Loucy (cell line): Measurements from ENCODE around the gene CDH4.

Source experiments
- H2AFZ ChIP-seq: fragments of 200-600 bp; sonication (generic); 2 replicates; pipeline ENCODE4 v1.6.0; 2016; ENCODE audit warnings: antibody characterized with exemption, mild to moderate bottlenecking, low read length, moderate library complexity
- H3F3A ChIP-seq: fragments of 200-600 bp; 2 replicates; pipeline ENCODE4 v1.6.0; 2016; ENCODE audit warnings: antibody characterized with exemption, low read depth, mild to moderate bottlenecking
- H3K27me3 ChIP-seq: fragments of 200-600 bp; sonication (generic); 2 replicates; pipeline ENCODE4 v1.6.1; 2014; ENCODE audit warnings: low read length, mild to moderate bottlenecking; ENCODE audit not compliant: insufficient read depth, poor library complexity, severe bottlenecking
- H3K36me3 ChIP-seq: fragments of 200-600 bp; sonication (generic); 2 replicates; pipeline ENCODE4 v1.6.1; 2016; ENCODE audit warnings: low read length; ENCODE audit not compliant: insufficient read depth
- H3K4me1 ChIP-seq: fragments of 200-600 bp; sonication (generic); 2 replicates; pipeline ENCODE4 v1.5.1; 2014; ENCODE audit warnings: low read length, mild to moderate bottlenecking; ENCODE audit not compliant: insufficient read depth, poor library complexity, severe bottlenecking
- H3K4me2 ChIP-seq: fragments of 200-600 bp; sonication (generic); 2 replicates; pipeline ENCODE4 v1.6.0; 2014; ENCODE audit warnings: antibody characterized with exemption, low read length, low read depth, mild to moderate bottlenecking; ENCODE audit not compliant: poor library complexity, severe bottlenecking
- H3K4me3 ChIP-seq: fragments of 200-600 bp; sonication (generic); 2 replicates; pipeline ENCODE4 v1.5.1; 2014; ENCODE audit warnings: low read length, mild to moderate bottlenecking, mixed read lengths; ENCODE audit not compliant: poor library complexity, severe bottlenecking
- H3K79me2 ChIP-seq: fragments of 200-600 bp; sonication (generic); 2 replicates; pipeline ENCODE4 v1.6.1; 2014; ENCODE audit warnings: low read length; ENCODE audit not compliant: insufficient read depth
- H3K9ac ChIP-seq: fragments of 200-600 bp; sonication (generic); 2 replicates; pipeline ENCODE4 v1.6.0; 2014; ENCODE audit warnings: mild to moderate bottlenecking, low read depth, low read length, moderate library complexity; ENCODE audit not compliant: poor library complexity, severe bottlenecking
- H3K9me2 ChIP-seq: fragments of 200-600 bp; sonication (generic); replicated peaks from 2 replicates; pipeline ENCODE4 v1.6.1; 2016; ENCODE audit warnings: low read depth, low read length, mixed read lengths
- H3K9me3 ChIP-seq: fragments of 200-600 bp; sonication (generic); 2 replicates; pipeline ENCODE4 v1.6.1; 2014; ENCODE audit warnings: mild to moderate bottlenecking, antibody characterized with exemption, low read length, low read depth; ENCODE audit not compliant: insufficient read depth
- H4K20me1 ChIP-seq: fragments of 200-600 bp; sonication (generic); 2 replicates; pipeline ENCODE4 v1.6.0; 2014; ENCODE audit warnings: antibody characterized with exemption, low read length, mild to moderate bottlenecking; ENCODE audit not compliant: insufficient read depth, poor library complexity, severe bottlenecking
- CTCF ChIP-seq: fragments of 200-600 bp; sonication (generic); conservative IDR thresholded peaks from 2 replicates; pipeline ENCODE4 v1.5.1; 2014; ENCODE audit warnings: mild to moderate bottlenecking, antibody characterized with exemption, low read length
- EZH2phosphoT487 ChIP-seq: fragments of 200-600 bp; IDR thresholded peaks from 2 replicates; pipeline ENCODE4 v1.6.1; 2018; ENCODE audit warnings: antibody characterized with exemption, mild to moderate bottlenecking, moderate library complexity, borderline replicate concordance

Gene CDH4

GRCh38 chr20:61340157-61340556 is 88.1 kb downstream of the CDH4 start:
- Histone ChIP-seq H3K9me3 (no peaks in the 10 kb centered on the region), H2AFZ (no peak overlapping the region), H3K4me2 (no peak overlapping the region), H3K9me2 (no peaks in the 10 kb centered on the region), H3K9ac (no peak overlapping the region), H3K4me1 (no peaks in the 10 kb centered on the region), H3K4me3 (no peak overlapping the region), H3K27me3 (no peaks in the 10 kb centered on the region), H3K79me2 (no peaks in the 10 kb centered on the region), H4K20me1 (no peaks in the 10 kb centered on the region), H3K36me3 (no peaks in the 10 kb centered on the region), H3F3A (no peaks in the 10 kb centered on the region)
- no peak for TF ChIP-seq CTCF
- no peak for TF ChIP-seq EZH2phosphoT487

GRCh38 chr20:61341605-61342004 is 89.5 kb downstream of the CDH4 start:
- TF ChIP-seq EZH2phosphoT487 (no peak), CTCF (no peak)
- no peaks in the 10 kb centered on the region for H3K27me3 ChIP-seq
- no peak overlapping the region for H3K9ac ChIP-seq
- no peak overlapping the region for H3K4me3 ChIP-seq
- no peaks in the 10 kb centered on the region for H3K36me3 ChIP-seq
- H4K20me1 ChIP-seq, result no peaks in the 10 kb centered on the region
- no peaks in the 10 kb centered on the region for H3K4me1 ChIP-seq
- no peaks in the 10 kb centered on the region for H3F3A ChIP-seq
- H3K9me3 ChIP-seq, result no peaks in the 10 kb centered on the region
- H2AFZ ChIP-seq, result no peak overlapping the region
- no peaks in the 10 kb centered on the region for H3K79me2 ChIP-seq
- H3K4me2 ChIP-seq, result no peak overlapping the region
- no peaks in the 10 kb centered on the region for H3K9me2 ChIP-seq

GRCh38 chr20:61343934-61344333 is 91.9 kb downstream of the CDH4 start:
- Histone ChIP-seq H3K27me3 (no peaks in the 10 kb centered on the region), H3K4me3 (no peak overlapping the region), H3K4me2 (no peak overlapping the region), H3K79me2 (no peaks in the 10 kb centered on the region), H2AFZ (no peak overlapping the region), H3K9me2 (no peaks in the 10 kb centered on the region), H3K4me1 (no peaks in the 10 kb centered on the region), H4K20me1 (no peaks in the 10 kb centered on the region), H3K9me3 (no peaks in the 10 kb centered on the region), H3K36me3 (no peaks in the 10 kb centered on the region), H3K9ac (no peak overlapping the region), H3F3A (no peaks in the 10 kb centered on the region)
- no peak for TF ChIP-seq EZH2phosphoT487

- H3K79me2 ChIP-seq, result no peaks in the 10 kb centered on the region
- no peak overlapping the region for H3K4me3 ChIP-seq
- H3K27me3 ChIP-seq, result no peaks in the 10 kb centered on the region
- no peaks in the 10 kb centered on the region for H3K4me1 ChIP-seq
- no peaks in the 10 kb centered on the region for H4K20me1 ChIP-seq
- H3K9me3 ChIP-seq, result no peaks in the 10 kb centered on the region
- no peaks in the 10 kb centered on the region for H3K36me3 ChIP-seq
- no peak overlapping the region for H2AFZ ChIP-seq
- H3K4me2 ChIP-seq, result no peak overlapping the region
- TF ChIP-seq EZH2phosphoT487 (no peak), CTCF (no peak)
- no peaks in the 10 kb centered on the region for H3F3A ChIP-seq
- no peaks in the 10 kb centered on the region for H3K9me2 ChIP-seq
- no peak overlapping the region for H3K9ac ChIP-seq
Observed at GRCh38 chr20:61345656-61346055, 93.6 kb downstream of the CDH4 start.
